GM18498 (cell line): ENCODE data around the gene NCKAP5.
"Not testable (repeated sequence)": the region's sequence is repeated elsewhere in the genome, so short reads cannot be mapped to it uniquely, and the experiment has no call there.

ENCODE experiments used
- ATAC-seq: cut with Tn5 transposase; IDR thresholded peaks from one replicate; pipeline ENCODE4 v1.9.1; 2021; ENCODE audit warnings: mild to moderate bottlenecking, moderate library complexity; ENCODE audit not compliant: unreplicated experiment

NCKAP5 gene

GRCh38 chr2:133475610-133476009, 92.7 kb downstream of the NCKAP5 start:
- ATAC-seq: no peak

- ATAC-seq: not testable (repeated sequence)
These were observed 97.8 kb downstream of the NCKAP5 start for GRCh38 chr2:133470446-133470845.

GRCh38 chr2:133462811-133463210, 105.5 kb downstream of the NCKAP5 start:
- no peak for ATAC-seq

- ATAC-seq: no peak
These were observed 106.8 kb downstream of the NCKAP5 start for GRCh38 chr2:133461484-133461883.

- no peak for ATAC-seq
These were observed 108.7 kb downstream of the NCKAP5 start for GRCh38 chr2:133459590-133459989.

GRCh38 chr2:133458280-133458679, 110.0 kb downstream of the NCKAP5 start:
- ATAC-seq: no peak

GRCh38 chr2:133457861-133458260, 110.4 kb downstream of the NCKAP5 start:
- no peak for ATAC-seq

GRCh38 chr2:133456971-133457370, 111.3 kb downstream of the NCKAP5 start:
- no peak for ATAC-seq

GRCh38 chr2:133456156-133456555, 112.1 kb downstream of the NCKAP5 start:
- ATAC-seq: no peak

GRCh38 chr2:133453032-133453431, 115.2 kb downstream of the NCKAP5 start:
- ATAC-seq: no peak

- no peak for ATAC-seq
These were observed 115.7 kb downstream of the NCKAP5 start for GRCh38 chr2:133452583-133452982.

- ATAC-seq: no peak
These were observed 116.1 kb downstream of the NCKAP5 start for GRCh38 chr2:133452146-133452545.

- no peak for ATAC-seq
These were observed 120.1 kb downstream of the NCKAP5 start for GRCh38 chr2:133448195-133448594.

- no peak for ATAC-seq
These were observed 121.0 kb downstream of the NCKAP5 start for GRCh38 chr2:133447303-133447702.

- no peak for ATAC-seq
These were observed 123.8 kb downstream of the NCKAP5 start for GRCh38 chr2:133444465-133444864.

GRCh38 chr2:133442393-133442792, 125.9 kb downstream of the NCKAP5 start:
- ATAC-seq: no peak

- no peak for ATAC-seq
These were observed 128.7 kb downstream of the NCKAP5 start for GRCh38 chr2:133439565-133439920.

GRCh38 chr2:133438848-133439564, 129.3 kb downstream of the NCKAP5 start:
- ATAC-seq: no peak

- no peak for ATAC-seq
These were observed 130.2 kb downstream of the NCKAP5 start for GRCh38 chr2:133438026-133438425.

- no peak for ATAC-seq
These were observed 130.8 kb downstream of the NCKAP5 start for GRCh38 chr2:133437492-133437891.

GRCh38 chr2:133434959-133435668, 133.1 kb downstream of the NCKAP5 start:
- ATAC-seq: no peak
